Epithelial cell of prostate (primary cell): ENCODE data around the gene PAIP2B.
"Not testable (repeated sequence)": the region's sequence is repeated elsewhere in the genome, so short reads cannot be mapped to it uniquely, and the experiment has no call there.

Source experiments
- DNase-seq: peaks from one replicate; pipeline ENCODE4 v3.0.0-alpha.2; 2011; ENCODE audit warnings: low read depth, low spot score
- H3K27ac ChIP-seq: fragments of 450-650 bp; 2 replicates; pipeline ENCODE4 v1.5.1; 2017; ENCODE audit warnings: mild to moderate bottlenecking

PAIP2B gene

GRCh38 chr2:71226965-71227560 lies at the start of gene PAIP2B:
PAIP2B (minus strand) TSS chr2:71227103; CDS start chr2:71202589, 24,514 bp downstream.
- H3K27ac ChIP-seq: no peak within 1 kb of the TSS
- DNase-seq: peak; percentile 98

- DNase-seq: no peak
Measured at GRCh38 chr2:71275939-71276310, 49.0 kb upstream of the PAIP2B start.

GRCh38 chr2:71269511-71270090 lies 42.7 kb upstream of the PAIP2B start:
- no peak for DNase-seq
- no peak overlapping the region for H3K27ac ChIP-seq

More at GRCh38 chr2:71275939-71276310, 49.0 kb upstream of the PAIP2B start:
- no peak overlapping the region for H3K27ac ChIP-seq

- H3K27ac ChIP-seq: no peak overlapping the region
- no peak for DNase-seq
Measured at GRCh38 chr2:71263386-71263785, 36.5 kb upstream of the PAIP2B start.

GRCh38 chr2:71261534-71261933 lies 34.6 kb upstream of the PAIP2B start:
- no peak for DNase-seq
- no peak overlapping the region for H3K27ac ChIP-seq

GRCh38 chr2:71256421-71256820 lies 29.5 kb upstream of the PAIP2B start:
- DNase-seq: no peak
- no peak overlapping the region for H3K27ac ChIP-seq

- H3K27ac ChIP-seq: no peak overlapping the region
- no peak for DNase-seq
Measured at GRCh38 chr2:71254776-71255175, 27.9 kb upstream of the PAIP2B start.

- DNase-seq: no peak
- no peak overlapping the region for H3K27ac ChIP-seq
Measured at GRCh38 chr2:71254078-71254477, 27.2 kb upstream of the PAIP2B start.

GRCh38 chr2:71253476-71253875 lies 26.6 kb upstream of the PAIP2B start:
- DNase-seq: no peak
- no peak overlapping the region for H3K27ac ChIP-seq

- H3K27ac ChIP-seq: no peak overlapping the region
- no peak for DNase-seq
Measured at GRCh38 chr2:71252862-71253261, 26.0 kb upstream of the PAIP2B start.

GRCh38 chr2:71250935-71251334 lies 24.0 kb upstream of the PAIP2B start:
- no peak overlapping the region for H3K27ac ChIP-seq
- no peak for DNase-seq

- H3K27ac ChIP-seq: no peak overlapping the region
- DNase-seq: no peak
Measured at GRCh38 chr2:71244302-71244660, 17.4 kb upstream of the PAIP2B start.

GRCh38 chr2:71243634-71244301 lies 16.9 kb upstream of the PAIP2B start:
- no peak for DNase-seq
- no peak overlapping the region for H3K27ac ChIP-seq

- H3K27ac ChIP-seq: no peak overlapping the region
- no peak for DNase-seq
Measured at GRCh38 chr2:71240794-71241193, 13.9 kb upstream of the PAIP2B start.

GRCh38 chr2:71238089-71238488 lies 11.2 kb upstream of the PAIP2B start:
- no peak for DNase-seq

GRCh38 chr2:71235930-71236587 lies 9.2 kb upstream of the PAIP2B start:
- no peak for DNase-seq
- H3K27ac ChIP-seq: no peak overlapping the region

More at GRCh38 chr2:71238089-71238488, 11.2 kb upstream of the PAIP2B start:
- no peak overlapping the region for H3K27ac ChIP-seq

- not testable (repeated sequence) for H3K27ac ChIP-seq, DNase-seq
Measured at GRCh38 chr2:71233072-71233471, 6.2 kb upstream of the PAIP2B start.

GRCh38 chr2:71226096-71226964 lies 573 bp downstream of the PAIP2B start:
- no peak for DNase-seq
- H3K27ac ChIP-seq: no peak overlapping the region

GRCh38 chr2:71224935-71225334 lies 2.0 kb downstream of the PAIP2B start:
- DNase-seq: no peak
- no peak overlapping the region for H3K27ac ChIP-seq

GRCh38 chr2:71224457-71224856 lies 2.4 kb downstream of the PAIP2B start:
- DNase-seq: no peak
- H3K27ac ChIP-seq: no peak overlapping the region
